Activated T-cell treated with anti-CD3 and anti-CD28 coated beads, Interleukin-2, amount 50 U/mL, for 24 hours (primary cell): Measurements from ENCODE around the gene SLC44A2.

Experiments used
- DNase-seq: peaks from one replicate; pipeline ENCODE4 v3.0.0-alpha.2; 2020
- H3K27ac Mint-ChIP-seq: 2 replicates; pipeline ENCODE4 v1.8.0; 2020; ENCODE audit warnings: mild to moderate bottlenecking, mixed read lengths
- H3K27me3 Mint-ChIP-seq: 2 replicates; pipeline ENCODE4 v1.8.0; 2020; ENCODE audit warnings: mixed read lengths
- H3K36me3 Mint-ChIP-seq: 2 replicates; pipeline ENCODE4 v1.8.0; 2020; ENCODE audit warnings: low read depth, mixed read lengths
- H3K4me1 Mint-ChIP-seq: 2 replicates; pipeline ENCODE4 v1.8.0; 2020; ENCODE audit warnings: low read depth, mixed read lengths
- H3K4me3 Mint-ChIP-seq: 2 replicates; pipeline ENCODE4 v1.8.0; 2020; ENCODE audit warnings: mild to moderate bottlenecking, moderate library complexity, mixed read lengths
- H3K9me3 Mint-ChIP-seq: 2 replicates; pipeline ENCODE4 v1.8.0; 2020; ENCODE audit warnings: mixed read lengths

Gene SLC44A2

DNA sequence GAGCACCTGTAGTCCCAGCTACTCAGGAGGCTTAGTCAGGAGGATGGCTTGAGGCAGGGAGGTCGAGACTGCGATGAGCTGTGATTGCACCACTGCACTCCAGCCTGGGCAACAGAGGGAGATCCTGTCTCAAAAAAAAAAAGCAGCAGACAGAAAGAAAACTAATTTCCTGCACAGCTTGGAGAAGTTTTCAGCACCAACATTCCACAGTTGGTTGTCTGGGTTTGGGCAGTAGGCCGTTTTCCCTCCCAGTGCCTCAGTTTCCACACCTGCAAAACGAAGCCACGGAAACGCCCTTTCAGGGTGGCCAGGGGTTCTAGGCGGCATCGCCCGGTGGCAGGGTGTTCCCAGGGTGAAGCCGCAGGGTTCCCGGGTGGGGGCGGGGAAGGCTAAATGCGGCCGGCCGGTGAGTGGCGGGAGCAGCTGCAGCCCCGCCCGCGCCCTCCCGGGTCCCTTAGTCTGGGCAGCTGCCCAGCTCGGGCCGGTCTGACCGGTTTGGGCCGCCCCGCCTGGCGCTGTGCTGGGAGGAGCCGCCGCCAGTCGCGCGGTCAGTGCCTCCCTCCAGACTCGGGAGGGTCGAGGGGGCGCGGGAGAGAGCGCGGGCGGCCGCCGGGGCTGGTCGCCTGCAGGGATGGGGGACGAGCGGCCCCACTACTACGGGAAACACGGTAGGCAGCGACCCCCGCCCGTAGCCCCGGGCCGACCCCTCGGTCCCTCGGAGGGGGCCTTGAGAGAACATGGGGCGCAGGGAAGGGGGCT, at the start of gene SLC44A2:
Gene SLC44A2 (plus strand): TSS at position 551 of the 759 bp plus-strand sequence. CDS start 81 bp downstream, at position 632.
- no peaks in the 10 kb centered on the region for H3K27me3 Mint-ChIP-seq
- H3K36me3 Mint-ChIP-seq, result peaks cover 45% of the 10 kb centered on the region
- DNase-seq, result no peak
- H3K4me3 Mint-ChIP-seq, result no peak within 1 kb of the TSS
- no peaks in the 10 kb centered on the region for H3K9me3 Mint-ChIP-seq
- H3K27ac Mint-ChIP-seq, result peak within 1 kb of the TSS; percentile 73
- peaks cover 38% of the 10 kb centered on the region for H3K4me1 Mint-ChIP-seq

- Mint-ChIP-seq H3K9me3 (no peaks in the 10 kb centered on the region), H3K27ac (no peak overlapping the region), H3K36me3 (no peaks in the 10 kb centered on the region)
Observed at GRCh38 chr19:10577951-10578350, 47.4 kb upstream of the SLC44A2 start.

DNA sequence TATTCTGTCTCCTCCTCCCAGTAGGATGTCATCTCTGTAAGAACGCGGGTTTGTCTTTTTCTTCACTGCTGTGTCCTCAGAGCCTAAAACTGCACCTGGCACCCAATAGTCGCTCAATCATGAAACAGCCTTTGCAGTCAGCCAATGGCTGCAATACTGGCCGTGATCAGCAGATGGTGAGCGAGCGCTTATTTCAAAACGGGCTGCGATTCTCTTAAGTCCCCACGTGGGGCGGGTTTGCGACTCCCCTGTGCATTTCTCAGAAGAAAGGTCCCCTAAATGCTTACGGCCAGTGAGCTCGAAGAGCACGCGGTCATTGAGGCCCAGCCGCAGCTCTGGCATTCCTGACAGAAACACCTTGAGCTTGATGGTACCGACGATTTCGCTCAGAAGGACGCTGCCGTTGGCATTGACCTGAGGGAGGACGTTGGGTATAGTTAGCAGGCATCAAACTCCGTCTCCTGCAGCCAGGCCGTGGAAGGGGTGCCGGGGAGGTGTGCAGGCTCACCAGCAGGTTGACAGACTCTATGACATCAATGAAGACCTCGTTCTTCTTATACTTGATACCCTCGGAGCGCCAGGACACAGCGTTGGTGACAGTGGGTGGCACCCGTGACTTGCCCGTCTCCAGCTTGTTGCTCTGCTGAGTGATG, 44.2 kb upstream of the SLC44A2 start:
- peaks cover 8% of the 10 kb centered on the region for H3K4me1 Mint-ChIP-seq
- no peaks in the 10 kb centered on the region for H3K27me3 Mint-ChIP-seq
- DNase-seq, result peak; percentile 93
- H3K36me3 Mint-ChIP-seq, result no peaks in the 10 kb centered on the region
- H3K4me3 Mint-ChIP-seq, result no peak overlapping the region
- no peaks in the 10 kb centered on the region for H3K9me3 Mint-ChIP-seq
- H3K27ac Mint-ChIP-seq, result peak overlapping the region; percentile 75

More at GRCh38 chr19:10577951-10578350, 47.4 kb upstream of the SLC44A2 start:
- Mint-ChIP-seq H3K4me3 (no peak overlapping the region), H3K27me3 (no peaks in the 10 kb centered on the region), H3K4me1 (peaks cover 8% of the 10 kb centered on the region)
- DNase-seq, result no peak

GRCh38 chr19:10582091-10582490, 43.3 kb upstream of the SLC44A2 start:
- no peaks in the 10 kb centered on the region for H3K9me3 Mint-ChIP-seq
- DNase-seq, result no peak
- no peak overlapping the region for H3K4me3 Mint-ChIP-seq
- H3K36me3 Mint-ChIP-seq, result no peaks in the 10 kb centered on the region
- H3K4me1 Mint-ChIP-seq, result peaks cover 8% of the 10 kb centered on the region
- H3K27me3 Mint-ChIP-seq, result no peaks in the 10 kb centered on the region
- H3K27ac Mint-ChIP-seq, result no peak overlapping the region

GRCh38 chr19:10583036-10583776, 42.1 kb upstream of the SLC44A2 start:
- Mint-ChIP-seq H3K9me3 (no peaks in the 10 kb centered on the region), H3K4me3 (no peak overlapping the region), H3K36me3 (no peaks in the 10 kb centered on the region), H3K27ac (no peak overlapping the region), H3K27me3 (peaks cover 7% of the 10 kb centered on the region), H3K4me1 (peaks cover 14% of the 10 kb centered on the region)
- no peak for DNase-seq

DNA sequence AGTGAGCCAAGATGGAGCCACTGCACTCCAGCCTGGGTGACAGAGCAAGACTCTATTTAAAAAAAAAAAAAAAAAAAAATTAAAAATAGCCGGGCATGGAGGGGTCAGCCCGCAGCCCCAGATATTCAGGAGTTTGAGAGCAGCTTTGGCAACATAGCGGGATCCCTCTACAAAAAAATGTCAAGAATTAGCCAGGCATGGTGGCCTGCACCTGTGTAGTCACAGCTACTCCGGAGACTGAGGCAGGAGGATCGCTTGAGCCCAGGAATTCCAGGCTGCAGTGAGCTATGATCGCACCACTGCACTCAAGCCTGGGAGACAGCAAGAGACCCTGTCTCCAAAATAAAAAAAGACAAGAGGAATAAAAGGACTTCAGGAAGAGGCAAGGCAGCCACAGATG, 39.0 kb upstream of the SLC44A2 start:
- H3K4me3 Mint-ChIP-seq, result no peak overlapping the region
- DNase-seq, result no peak
- peaks cover 8% of the 10 kb centered on the region for H3K4me1 Mint-ChIP-seq
- no peaks in the 10 kb centered on the region for H3K36me3 Mint-ChIP-seq
- no peaks in the 10 kb centered on the region for H3K9me3 Mint-ChIP-seq
- H3K27ac Mint-ChIP-seq, result no peak overlapping the region
- H3K27me3 Mint-ChIP-seq, result peaks cover 7% of the 10 kb centered on the region

GRCh38 chr19:10587022-10587838, 38.1 kb upstream of the SLC44A2 start, which contains the start of gene AP1M2:
TSS of gene AP1M2 (minus strand) at chr19:10587312. CDS start at chr19:10587231, 81 bp downstream.
- H3K9me3 Mint-ChIP-seq, result no peaks in the 10 kb centered on the region
- H3K27ac Mint-ChIP-seq, result no peak within 1 kb of the TSS
- no peak within 1 kb of the TSS for H3K4me3 Mint-ChIP-seq

GRCh38 chr19:10587839-10588150, 37.6 kb upstream of the SLC44A2 start:
- H3K9me3 Mint-ChIP-seq, result no peaks in the 10 kb centered on the region
- DNase-seq, result no peak
- H3K27me3 Mint-ChIP-seq, result peaks cover 7% of the 10 kb centered on the region
- H3K36me3 Mint-ChIP-seq, result no peaks in the 10 kb centered on the region
- peaks cover 6% of the 10 kb centered on the region for H3K4me1 Mint-ChIP-seq
- no peak overlapping the region for H3K27ac Mint-ChIP-seq
- no peak overlapping the region for H3K4me3 Mint-ChIP-seq

More at GRCh38 chr19:10587022-10587838, 38.1 kb upstream of the SLC44A2 start, which contains the start of gene AP1M2:
- DNase-seq, result no peak
- H3K27me3 Mint-ChIP-seq, result peaks cover 7% of the 10 kb centered on the region
- H3K4me1 Mint-ChIP-seq, result peaks cover 6% of the 10 kb centered on the region
- H3K36me3 Mint-ChIP-seq, result no peaks in the 10 kb centered on the region

- DNase-seq, result no peak
- Mint-ChIP-seq H3K4me1 (peaks cover 19% of the 10 kb centered on the region), H3K9me3 (no peaks in the 10 kb centered on the region), H3K27me3 (no peaks in the 10 kb centered on the region), H3K27ac (no peak overlapping the region), H3K36me3 (no peaks in the 10 kb centered on the region), H3K4me3 (no peak overlapping the region)
Observed at GRCh38 chr19:10593148-10593547, 32.2 kb upstream of the SLC44A2 start.

DNA sequence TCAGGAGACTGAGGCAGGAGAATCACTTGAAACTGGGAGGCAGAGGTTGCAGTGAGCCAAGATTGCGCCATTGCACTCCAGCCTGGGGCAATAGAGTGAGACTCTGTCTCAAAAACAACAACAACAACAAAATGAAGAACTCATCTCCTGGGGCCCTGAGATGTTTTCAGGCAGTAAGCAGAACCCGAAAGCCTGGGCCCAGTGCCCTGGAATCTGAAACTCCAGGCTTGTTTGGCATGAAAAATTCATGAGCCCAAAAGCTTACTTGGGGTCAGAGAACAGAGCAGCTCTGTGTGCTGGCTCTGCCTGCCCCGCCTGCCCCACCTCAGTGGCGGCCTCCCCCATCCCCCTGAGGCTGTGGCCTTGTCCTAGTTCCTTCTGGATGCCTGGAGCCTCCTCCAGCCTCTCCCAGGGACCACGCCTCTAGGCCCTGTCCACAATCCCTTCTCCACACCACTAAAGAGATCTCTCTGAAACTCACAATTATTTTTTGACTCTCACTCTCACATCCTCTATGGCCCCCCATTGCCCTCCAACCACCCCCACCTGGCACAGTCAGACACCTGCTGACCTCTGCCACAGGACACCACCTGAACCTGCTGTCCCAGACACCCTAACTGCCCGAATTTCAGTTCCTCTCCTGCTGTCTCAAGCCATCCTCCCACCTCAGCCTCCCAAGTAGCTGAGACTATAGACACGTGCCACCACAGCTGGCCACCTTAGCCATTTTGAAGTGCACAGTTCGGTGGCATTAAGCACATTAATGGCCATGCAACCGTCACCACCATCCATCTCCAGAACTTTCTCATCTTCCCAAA, 31.3 kb upstream of the SLC44A2 start:
- no peak overlapping the region for H3K4me3 Mint-ChIP-seq
- H3K27me3 Mint-ChIP-seq, result no peaks in the 10 kb centered on the region
- DNase-seq, result no peak
- no peaks in the 10 kb centered on the region for H3K9me3 Mint-ChIP-seq
- H3K36me3 Mint-ChIP-seq, result no peaks in the 10 kb centered on the region
- H3K4me1 Mint-ChIP-seq, result peaks cover 19% of the 10 kb centered on the region
- H3K27ac Mint-ChIP-seq, result peak overlapping the region; percentile 59

- H3K36me3 Mint-ChIP-seq, result peaks cover 17% of the 10 kb centered on the region
- H3K9me3 Mint-ChIP-seq, result no peaks in the 10 kb centered on the region
- no peak for DNase-seq
- no peak overlapping the region for H3K4me3 Mint-ChIP-seq
- no peak overlapping the region for H3K27ac Mint-ChIP-seq
- peaks cover 38% of the 10 kb centered on the region for H3K4me1 Mint-ChIP-seq
- no peaks in the 10 kb centered on the region for H3K27me3 Mint-ChIP-seq
Observed at GRCh38 chr19:10600149-10600548, 25.2 kb upstream of the SLC44A2 start.

- H3K9me3 Mint-ChIP-seq, result no peaks in the 10 kb centered on the region
- no peak for DNase-seq
- H3K27ac Mint-ChIP-seq, result peak overlapping the region; percentile 90
- H3K4me3 Mint-ChIP-seq, result peak overlapping the region; percentile 74
- no peaks in the 10 kb centered on the region for H3K27me3 Mint-ChIP-seq
- peaks cover 22% of the 10 kb centered on the region for H3K4me1 Mint-ChIP-seq
- peaks cover 17% of the 10 kb centered on the region for H3K36me3 Mint-ChIP-seq
Observed at GRCh38 chr19:10601999-10602329, 23.4 kb upstream of the SLC44A2 start.

GRCh38 chr19:10602330-10603083, 22.8 kb upstream of the SLC44A2 start:
- Mint-ChIP-seq H3K4me3 (peak overlapping the region; percentile 95), H3K27me3 (no peaks in the 10 kb centered on the region)
- DNase-seq, result peak; percentile 91

More at GRCh38 chr19:10602330-10603083, 22.8 kb upstream of the SLC44A2 start:
- peak overlapping the region; percentile 99 for H3K27ac Mint-ChIP-seq
- H3K4me1 Mint-ChIP-seq, result peaks cover 24% of the 10 kb centered on the region
- H3K9me3 Mint-ChIP-seq, result no peaks in the 10 kb centered on the region
- H3K36me3 Mint-ChIP-seq, result peaks cover 20% of the 10 kb centered on the region
